PC-9 (cell line): Measurements from ENCODE around the gene ZNF423. TPM values are rescaled to one million over a fixed set of nuclear protein-coding genes. Genes with fewer than 3 reads are reported as not detected.

Experiments used
- BruUV-seq: library from RNA; stranded (reverse); fragments of 400-500 nt; replicated peaks from 2 replicates; lab custom pipeline; 2021; lab: Mats Ljungman, UMichigan
- CTCF ChIA-PET: fragments of 300-600 bp; sonication (Branson Sonifier 250); formaldehyde crosslinking; loops from one replicate; lab custom pipeline; 2022; ENCODE audit warnings: antibody characterized with exemption; lab: Charles Lee
- POLR2A ChIA-PET: fragments of 300-600 bp; sonication (Branson Sonifier 250); formaldehyde crosslinking; loops from one replicate; lab custom pipeline; 2022; ENCODE audit warnings: antibody characterized with exemption; ENCODE audit not compliant: unreplicated experiment; lab: Charles Lee
- DNase-seq, 2 experiments: peaks; one replicate each; pipeline versions ENCODE4 v3.0.0 to v3.0.0-alpha.2; 2015 to 2022; ENCODE audit warnings: mixed read lengths in 1 of 2
- H2AFZ ChIP-seq: fragments of 200-600 bp; sonication (generic); 2 replicates; pipeline ENCODE4 v1.8.1; 2017; ENCODE audit warnings: antibody characterized with exemption
- H3F3A ChIP-seq: fragments of 200-600 bp; sonication (generic); 2 replicates; pipeline ENCODE4 v1.8.1; 2017; ENCODE audit warnings: antibody characterized with exemption, mild to moderate bottlenecking, low read depth; ENCODE audit not compliant: insufficient read depth
- H3K27ac ChIP-seq: fragments of 200-600 bp; sonication (generic); 2 replicates; pipeline ENCODE4 v1.6.1; 2016; ENCODE audit warnings: mixed run types
- H3K27me3 ChIP-seq: fragments of 200-600 bp; sonication (generic); 2 replicates; pipeline ENCODE4 v1.6.1; 2016; ENCODE audit warnings: low read depth, mixed run types; ENCODE audit not compliant: insufficient read depth
- H3K36me3 ChIP-seq: fragments of 200-600 bp; sonication (generic); 2 replicates; pipeline ENCODE4 v1.6.1; 2016; ENCODE audit warnings: low read depth, mixed run types
- H3K4me1 ChIP-seq: fragments of 200-600 bp; sonication (generic); replicated peaks from 2 replicates; pipeline ENCODE4 v1.6.1; 2016; ENCODE audit warnings: mixed run types; ENCODE audit not compliant: insufficient read depth
- H3K4me2 ChIP-seq: fragments of 200-600 bp; sonication (generic); 2 replicates; pipeline ENCODE4 v1.6.1; 2017; ENCODE audit warnings: mixed run types
- H3K4me3 ChIP-seq: fragments of 200-600 bp; sonication (generic); 2 replicates; pipeline ENCODE4 v1.6.1; 2016; ENCODE audit warnings: mixed run types
- H3K79me2 ChIP-seq: fragments of 200-600 bp; sonication (generic); 2 replicates; pipeline ENCODE4 v1.6.1; 2017; ENCODE audit warnings: low read depth, mixed run types
- H3K9me2 ChIP-seq: fragments of 200-600 bp; sonication (generic); 2 replicates; pipeline ENCODE4 v1.8.1; 2017; ENCODE audit warnings: mild to moderate bottlenecking; ENCODE audit not compliant: insufficient read depth
- H3K9me3 ChIP-seq: fragments of 200-600 bp; sonication (generic); 2 replicates; pipeline ENCODE4 v1.8.1; 2016; ENCODE audit warnings: low read depth; ENCODE audit not compliant: insufficient read depth
- H4K20me1 ChIP-seq: fragments of 200-600 bp; sonication (generic); 2 replicates; pipeline ENCODE4 v1.8.1; 2017; ENCODE audit not compliant: insufficient read depth
- EZH2 ChIP-seq: fragments of 200-600 bp; sonication (generic); IDR thresholded peaks from 2 replicates; pipeline ENCODE4 v1.8.0; 2017; ENCODE audit warnings: antibody characterized with exemption, low read depth
- intact Hi-C: fragments of 100-400 bp; cut with micrococcal nuclease; formaldehyde crosslinking; loops from one replicate; pipeline ENCODE4 v1.10.0; 2022; ENCODE audit not compliant: unreplicated experiment
- total RNA-seq: library from RNA; stranded (reverse); gene quantifications from 2 replicates; pipeline ENCODE4 v1.2.3, GENCODE V29; 2021
- TF ChIP-seq, protein P1 (sequence below): fragments of 200-600 bp; sonication (generic); conservative IDR thresholded peaks from 2 replicates; pipeline ENCODE4 v1.6.1; 2017; ENCODE audit warnings: mixed run types, antibody characterized with exemption, mild to moderate bottlenecking, moderate library complexity

The ZNF423 gene
- total RNA-seq, 1 experiment from 2014 or later, result not detected

DNA sequence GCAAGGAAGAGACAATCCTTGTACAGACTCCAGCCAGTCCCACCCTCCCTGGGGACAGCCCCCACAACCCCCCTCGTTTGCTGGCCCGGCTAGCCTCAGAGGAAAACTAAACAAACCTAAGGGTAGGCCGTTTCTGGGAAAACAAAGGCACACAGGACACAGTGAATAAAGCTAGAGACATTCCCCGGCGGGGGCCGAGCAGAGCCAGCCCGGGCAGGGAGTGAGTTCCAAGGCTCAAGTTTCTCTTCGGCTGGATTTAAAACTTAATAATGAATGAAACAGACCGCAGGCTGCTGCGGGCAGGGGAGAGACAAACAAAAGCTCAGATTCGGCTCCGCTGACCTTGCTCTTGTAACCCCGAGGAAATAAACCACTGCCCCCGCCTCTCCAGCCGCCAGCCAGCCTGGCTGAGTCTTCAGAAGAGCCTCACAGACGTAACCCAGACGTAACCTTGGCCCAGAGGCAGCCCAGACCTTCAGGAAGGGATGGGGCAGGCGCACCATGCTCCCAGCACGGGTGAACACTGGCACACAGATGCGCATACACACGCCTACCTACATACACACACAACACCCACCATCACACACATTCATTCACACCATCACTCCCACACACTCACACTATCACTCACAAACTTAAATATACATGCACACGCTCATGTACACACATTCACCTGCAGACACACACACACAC lies 216.0 kb downstream of the ZNF423 start:
- Histone ChIP-seq H3K79me2 (no peaks in the 10 kb centered on the region), H3K36me3 (no peaks in the 10 kb centered on the region), H3K27ac (no peak overlapping the region), H3K27me3 (peaks cover 73% of the 10 kb centered on the region), H3K4me2 (no peak overlapping the region), H3K4me3 (no peak overlapping the region), H3K9me3 (no peaks in the 10 kb centered on the region), H3K9me2 (no peaks in the 10 kb centered on the region), H4K20me1 (no peaks in the 10 kb centered on the region), H3F3A (no peaks in the 10 kb centered on the region), H2AFZ (no peak overlapping the region), H3K4me1 (no peaks in the 10 kb centered on the region)
- CTCF ChIA-PET, result no interaction called here
- TF ChIP-seq EZH2, result no peak
- TF ChIP-seq, protein P1, sequence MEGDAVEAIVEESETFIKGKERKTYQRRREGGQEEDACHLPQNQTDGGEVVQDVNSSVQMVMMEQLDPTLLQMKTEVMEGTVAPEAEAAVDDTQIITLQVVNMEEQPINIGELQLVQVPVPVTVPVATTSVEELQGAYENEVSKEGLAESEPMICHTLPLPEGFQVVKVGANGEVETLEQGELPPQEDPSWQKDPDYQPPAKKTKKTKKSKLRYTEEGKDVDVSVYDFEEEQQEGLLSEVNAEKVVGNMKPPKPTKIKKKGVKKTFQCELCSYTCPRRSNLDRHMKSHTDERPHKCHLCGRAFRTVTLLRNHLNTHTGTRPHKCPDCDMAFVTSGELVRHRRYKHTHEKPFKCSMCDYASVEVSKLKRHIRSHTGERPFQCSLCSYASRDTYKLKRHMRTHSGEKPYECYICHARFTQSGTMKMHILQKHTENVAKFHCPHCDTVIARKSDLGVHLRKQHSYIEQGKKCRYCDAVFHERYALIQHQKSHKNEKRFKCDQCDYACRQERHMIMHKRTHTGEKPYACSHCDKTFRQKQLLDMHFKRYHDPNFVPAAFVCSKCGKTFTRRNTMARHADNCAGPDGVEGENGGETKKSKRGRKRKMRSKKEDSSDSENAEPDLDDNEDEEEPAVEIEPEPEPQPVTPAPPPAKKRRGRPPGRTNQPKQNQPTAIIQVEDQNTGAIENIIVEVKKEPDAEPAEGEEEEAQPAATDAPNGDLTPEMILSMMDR, result no peak
- POLR2A ChIA-PET, result no interaction called here
- intact Hi-C loops, result no loop called here
- DNase-seq, result no peak
- no TSS peak for BruUV-seq

DNA sequence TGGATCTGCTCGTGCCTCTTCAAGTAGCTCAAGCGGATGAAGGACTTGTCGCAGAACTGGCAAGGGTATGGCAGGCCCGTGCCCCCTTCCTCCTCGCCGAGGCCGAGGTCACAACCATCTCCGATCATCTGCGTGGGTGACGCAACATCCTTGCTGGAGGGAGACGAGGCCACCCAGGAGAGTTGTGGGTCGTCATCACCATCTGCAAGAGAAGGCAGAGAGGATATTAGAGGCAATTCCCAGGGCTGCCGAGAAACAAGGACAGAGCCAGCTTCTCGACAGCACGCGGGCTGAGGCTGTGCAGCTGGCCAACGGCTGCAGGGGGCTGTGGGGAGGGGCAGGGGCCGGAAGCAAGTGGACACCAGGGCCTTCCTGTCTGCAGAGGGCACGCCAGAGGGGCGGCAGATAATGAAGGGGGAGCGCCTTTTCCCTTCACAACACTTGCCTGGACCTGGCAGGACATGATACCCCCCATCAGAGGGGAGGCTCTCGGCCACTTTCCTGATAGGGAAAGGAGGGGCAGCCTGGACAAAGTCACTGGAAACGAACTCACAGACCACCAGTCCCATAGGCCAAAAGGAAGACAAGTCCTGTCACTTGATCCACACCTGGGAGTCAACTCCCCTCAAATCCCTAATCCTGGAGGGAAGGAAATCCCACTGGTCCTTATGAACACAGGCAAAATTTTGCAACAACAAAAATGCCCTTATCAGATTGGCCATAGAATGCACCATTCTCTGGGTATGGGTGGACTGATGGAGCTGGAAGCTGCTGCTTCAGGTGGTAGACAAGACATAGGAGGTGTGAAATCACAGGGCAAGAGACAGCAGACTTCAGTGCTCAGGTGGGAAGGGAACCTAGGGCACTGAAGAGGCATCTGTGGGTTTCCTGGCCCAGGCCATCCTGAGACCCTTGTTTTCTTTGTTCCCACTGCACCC lies 217.0 kb downstream of the ZNF423 start:
- no peaks in the 10 kb centered on the region for H3K36me3 ChIP-seq
- H3K27me3 ChIP-seq, result peaks cover 79% of the 10 kb centered on the region
- H3K4me3 ChIP-seq, result no peak overlapping the region
- H3K4me1 ChIP-seq, result no peaks in the 10 kb centered on the region
- H3F3A ChIP-seq, result no peaks in the 10 kb centered on the region
- ChIA-PET CTCF (no interaction called here), POLR2A (no interaction called here)
- H3K79me2 ChIP-seq, result no peaks in the 10 kb centered on the region
- no peak overlapping the region for H2AFZ ChIP-seq
- no peaks in the 10 kb centered on the region for H3K9me3 ChIP-seq
- no TSS peak for BruUV-seq
- TF ChIP-seq, protein P1, result no peak
- no peak for TF ChIP-seq EZH2
- intact Hi-C loops, result no loop called here
- H4K20me1 ChIP-seq, result no peaks in the 10 kb centered on the region
- DNase-seq, result no peak
- H3K9me2 ChIP-seq, result no peaks in the 10 kb centered on the region
- H3K4me2 ChIP-seq, result no peak overlapping the region
- H3K27ac ChIP-seq, result no peak overlapping the region

DNA sequence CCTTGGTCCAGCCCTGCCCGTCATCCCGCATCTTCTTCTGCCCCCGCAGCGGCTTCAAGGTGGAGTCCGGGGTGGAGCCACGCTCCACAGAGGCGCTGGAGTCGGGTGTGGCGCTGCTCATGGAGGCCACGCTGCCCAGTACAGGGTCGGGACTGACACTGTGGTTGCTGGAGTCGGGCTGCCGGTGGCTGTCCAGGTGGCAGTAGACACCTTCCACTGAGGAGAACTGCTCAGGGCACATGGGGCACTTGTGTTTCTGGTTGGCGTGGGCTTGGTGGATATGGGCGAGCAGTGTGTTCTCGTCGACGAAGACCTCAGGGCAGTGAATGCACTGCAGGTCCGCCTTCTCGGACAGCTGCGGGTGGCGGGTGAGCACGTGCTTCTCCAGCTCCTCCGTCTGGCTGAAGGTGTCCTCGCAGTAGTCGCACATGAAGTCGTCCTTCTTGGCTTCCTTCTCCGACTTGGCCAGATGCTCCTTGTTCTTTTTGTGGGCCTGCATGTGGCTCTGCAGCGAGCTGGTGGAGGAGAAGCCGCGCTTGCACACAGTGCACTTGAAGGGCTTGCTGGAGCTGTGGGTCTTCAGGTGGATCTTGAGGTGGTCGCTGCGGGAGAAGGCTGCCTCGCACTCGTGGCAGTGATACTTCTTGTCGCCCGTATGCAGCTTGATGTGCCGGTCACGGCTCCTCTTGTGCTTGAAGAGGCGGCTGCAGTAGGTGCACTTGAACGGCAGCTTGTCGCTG lies 217.8 kb downstream of the ZNF423 start:
- Histone ChIP-seq H2AFZ (no peak overlapping the region), H3K79me2 (no peaks in the 10 kb centered on the region), H3K9me2 (no peaks in the 10 kb centered on the region), H3K36me3 (no peaks in the 10 kb centered on the region), H3K27me3 (peaks cover 77% of the 10 kb centered on the region), H3F3A (no peaks in the 10 kb centered on the region), H4K20me1 (no peaks in the 10 kb centered on the region), H3K4me1 (no peaks in the 10 kb centered on the region), H3K9me3 (no peaks in the 10 kb centered on the region), H3K27ac (no peak overlapping the region), H3K4me3 (no peak overlapping the region), H3K4me2 (no peak overlapping the region)
- BruUV-seq, result no TSS peak
- no peak for TF ChIP-seq EZH2
- TF ChIP-seq, protein P1, result no peak
- DNase-seq, result no peak
- intact Hi-C loops, result no loop called here
- CTCF ChIA-PET, result interaction anchor here (0.6 kb wide), 1 partner anchor 28 kb away, joined by 3 read pairs; no protein-coding TSS in a partner anchor
- POLR2A ChIA-PET, result no interaction called here
